HepG2 (cell line): ENCODE data around the gene RTP2. TPM values are rescaled to one million over a fixed set of nuclear protein-coding genes. Genes with fewer than 3 reads are reported as not detected.

Experiments used
- ATAC-seq: fragments of 200-7000 bp; cut with Tn5 transposase; 3 replicates; pipeline ENCODE4 v1.9.1; 2020; ENCODE audit warnings: mild to moderate bottlenecking, moderate library complexity
- BruUV-seq: library from RNA; stranded (reverse); fragments of 400-500 nt; replicated peaks from 2 replicates; lab custom pipeline; 2021; lab: Mats Ljungman, UMichigan
- CTCF ChIA-PET: fragments of 300-600 bp; formaldehyde crosslinking; extraction: SDS; loops from one replicate; lab custom pipeline; 2021; ENCODE audit warnings: low total read pairs, inconsistent platforms, low intra/inter-chr PET ratio; lab: Yijun Ruan, JAX
- POLR2A ChIA-PET: fragments of 350-600 bp; sonication (Branson Sonifier 250); formaldehyde crosslinking; loops from one replicate; lab custom pipeline; 2020; ENCODE audit warnings: antibody characterized with exemption, inconsistent platforms; lab: Yijun Ruan, JAX
- DNase-seq: peaks from one replicate; pipeline ENCODE4 v3.0.0-alpha.2; 2015; ENCODE audit warnings: low spot score
- FAIRE-seq: peaks from 3 replicates; lab custom pipeline; 2011; peaks lifted over from hg19 to GRCh38; lab: Jason Lieb, UNC
- H2AFZ ChIP-seq: one replicate; pipeline ENCODE4 v1.6.1; 2011; ENCODE audit warnings: low read length, inconsistent platforms
- H3K27ac ChIP-seq: fragments of 300-600 bp; 3 replicates; pipeline ENCODE4 v1.8.0; 2011; ENCODE audit warnings: mixed run types, mild to moderate bottlenecking, mixed read lengths, low read length, inconsistent platforms; ENCODE audit not compliant: insufficient read depth; ENCODE audit errors: extremely low read length
- H3K27me3 ChIP-seq, 2 experiments: fragments of 200-600 bp in 1 of 2; 2 replicates in 1 of 2; 3 replicates in 1 of 2; pipeline versions ENCODE4 v1.6.0 to v1.8.0; 2011; ENCODE audit warnings: low read length in 2 of 2, mild to moderate bottlenecking in 2 of 2, moderate library complexity in 2 of 2, inconsistent platforms in 1 of 2; ENCODE audit not compliant: insufficient read depth in 2 of 2, control insufficient read depth in 1 of 2
- H3K36me3 ChIP-seq, 2 experiments: fragments of 200-600 bp in 1 of 2; replicated peaks in 1 of 2; 2 replicates in 1 of 2; 3 replicates in 1 of 2; pipeline versions ENCODE4 v1.5.1 to v1.8.0; 2011; ENCODE audit warnings: low read length in 2 of 2, inconsistent platforms in 1 of 2; ENCODE audit not compliant: insufficient read depth in 2 of 2, control insufficient read depth in 1 of 2
- H3K4me1 ChIP-seq: 2 replicates; pipeline ENCODE4 v1.5.1; 2012; ENCODE audit warnings: low read length, inconsistent platforms; ENCODE audit not compliant: insufficient read depth
- H3K4me2 ChIP-seq: 2 replicates; pipeline ENCODE4 v1.6.0; 2011; ENCODE audit warnings: low read depth, low read length, inconsistent platforms
- H3K4me3 ChIP-seq, 3 experiments: fragments of 200-600 bp in 1 of 3; sonication (generic), shearing (Covaris generic) in 1 of 3; replicated peaks in 1 of 3; 2 replicates each; pipeline ENCODE4 v1.5.1; 2011 to 2016; ENCODE audit warnings: low read length in 3 of 3, inconsistent platforms in 2 of 3, low read depth in 2 of 3, mild to moderate bottlenecking in 2 of 3, control low read depth in 1 of 3, mixed read lengths in 1 of 3; ENCODE audit not compliant: insufficient read depth in 1 of 3
- H3K79me2 ChIP-seq: one replicate; pipeline ENCODE4 v1.6.1; 2011; ENCODE audit warnings: low read length, inconsistent platforms; ENCODE audit not compliant: insufficient read depth
- H3K9ac ChIP-seq: 2 replicates; pipeline ENCODE4 v1.6.0; 2011; ENCODE audit warnings: mild to moderate bottlenecking, low read depth, low read length, inconsistent platforms; ENCODE audit not compliant: insufficient read depth
- H3K9me3 ChIP-seq: 2 replicates; pipeline ENCODE4 v1.5.1; 2012; ENCODE audit warnings: mild to moderate bottlenecking, low read length
- H4K20me1 ChIP-seq: 2 replicates; pipeline ENCODE4 v1.6.0; 2011; ENCODE audit warnings: inconsistent platforms, mild to moderate bottlenecking, low read length, moderate library complexity; ENCODE audit not compliant: insufficient read depth
- E2F1 ChIP-seq: sonication (generic); formaldehyde crosslinking; IDR thresholded peaks from 2 replicates; pipeline ENCODE4 v1.5.0; 2020; ENCODE audit warnings: missing genetic modification reagents
- ELF1 ChIP-seq: sonication (generic); formaldehyde crosslinking; IDR thresholded peaks from 2 replicates; pipeline ENCODE4 v1.4.0; 2020; ENCODE audit warnings: missing genetic modification reagents
- FOXK2 ChIP-seq: fragments of 450-650 bp; IDR thresholded peaks from 2 replicates; pipeline ENCODE4 v1.6.1; 2016
- FOXP1 ChIP-seq, 2 experiments: fragments of 450-650 bp in 1 of 2; IDR thresholded peaks; 2 replicates each; pipeline ENCODE4 v1.6.1; 2017 to 2018; ENCODE audit warnings: antibody characterized with exemption in 1 of 2
- HNRNPL ChIP-seq: fragments of 200-400 bp; formaldehyde crosslinking; IDR thresholded peaks from 2 replicates; pipeline ENCODE4 v1.6.1; 2017; ENCODE audit warnings: mild to moderate bottlenecking, low read depth, low read length
- IKZF5 ChIP-seq: IDR thresholded peaks from 2 replicates; pipeline ENCODE4 v1.6.1; 2018; ENCODE audit warnings: missing genetic modification reagents, mild to moderate bottlenecking, missing compliant biosample characterization
- MTA1 ChIP-seq: sonication (generic); formaldehyde crosslinking; IDR thresholded peaks from 2 replicates; pipeline ENCODE4 v1.4.0; 2020; ENCODE audit warnings: missing genetic modification reagents, mild to moderate bottlenecking, borderline replicate concordance
- NBN ChIP-seq: fragments of 450-650 bp; conservative IDR thresholded peaks from 2 replicates; pipeline ENCODE4 v1.6.1; 2017
- NFIC ChIP-seq: IDR thresholded peaks from 2 replicates; pipeline ENCODE4 v1.6.1; 2012; ENCODE audit warnings: mild to moderate bottlenecking, low read length, inconsistent platforms
- RXRB ChIP-seq: IDR thresholded peaks from 2 replicates; pipeline ENCODE4 v1.6.1; 2016; ENCODE audit warnings: borderline replicate concordance, missing genetic modification reagents, missing compliant biosample characterization
- STAT5B ChIP-seq: sonication (generic); formaldehyde crosslinking; IDR thresholded peaks from 2 replicates; pipeline ENCODE4 v1.4.0; 2020; ENCODE audit warnings: missing genetic modification reagents
- TAF15 ChIP-seq: fragments of 200-400 bp; formaldehyde crosslinking; IDR thresholded peaks from one replicate; pipeline ENCODE4 v1.6.1; 2018; ENCODE audit warnings: mild to moderate bottlenecking, low read depth, low read length; ENCODE audit not compliant: poor library complexity, severe bottlenecking
- TBX3 ChIP-seq: fragments of 450-650 bp; IDR thresholded peaks from 2 replicates; pipeline ENCODE4 v1.6.1; 2017; ENCODE audit warnings: antibody characterized with exemption, mild to moderate bottlenecking, inconsistent platforms, borderline replicate concordance
- ZFP37 ChIP-seq: sonication (generic); formaldehyde crosslinking; IDR thresholded peaks from 2 replicates; pipeline ENCODE4 v1.4.0; 2020; ENCODE audit warnings: missing genetic modification reagents, borderline replicate concordance
- ZMYM2 ChIP-seq: sonication (generic); formaldehyde crosslinking; IDR thresholded peaks from 2 replicates; pipeline ENCODE4 v1.8.0; 2022; ENCODE audit warnings: mild to moderate bottlenecking, missing genetic modification reagents
- ZNF24 ChIP-seq: fragments of 450-650 bp; IDR thresholded peaks from 2 replicates; pipeline ENCODE4 v1.6.1; 2017; ENCODE audit warnings: antibody characterized with exemption, mild to moderate bottlenecking
- ZNF484 ChIP-seq: sonication (generic); formaldehyde crosslinking; IDR thresholded peaks from 2 replicates; pipeline ENCODE4 v1.5.1; 2020; ENCODE audit warnings: mild to moderate bottlenecking, low read depth, missing genetic modification reagents, borderline replicate concordance
- ZNF746 ChIP-seq: sonication (generic); formaldehyde crosslinking; IDR thresholded peaks from 2 replicates; pipeline ENCODE4 v1.8.0; 2022; ENCODE audit warnings: mild to moderate bottlenecking, missing genetic modification reagents
- ZNF816 ChIP-seq: sonication (generic); formaldehyde crosslinking; IDR thresholded peaks from 2 replicates; pipeline ENCODE4 v1.8.0; 2022; ENCODE audit warnings: missing genetic modification reagents, mild to moderate bottlenecking, borderline replicate concordance
- ZNF839 ChIP-seq: sonication (generic); formaldehyde crosslinking; IDR thresholded peaks from 2 replicates; pipeline ENCODE4 v1.4.0; 2020; ENCODE audit warnings: missing genetic modification reagents, mild to moderate bottlenecking, borderline replicate concordance
- WGBS: methylation state at CpG from one replicate; pipeline ENCODE4 v1.1.6; 2017; ENCODE audit warnings: low lambda C conversion rate; 5-methylcytosine and 5-hydroxymethylcytosine counted together
- in situ Hi-C: cut with HindIII; loops from 2 replicates; pipeline ENCODE4 v1.10.0; 2017; ENCODE audit warnings: low pct_unique_long_range_greater_than_20kb; ENCODE audit not compliant: extremely low pct_ligation_motif_present
- intact Hi-C: fragments of 100-400 bp; cut with micrococcal nuclease; formaldehyde crosslinking; loops from one replicate; pipeline ENCODE4 v1.10.0; 2022; ENCODE audit not compliant: unreplicated experiment
- polyA plus RNA-seq, 8 experiments: library from polyadenylated mRNA; depleted of rRNA in 3 of 8; stranded (reverse) in 7 of 8; unstranded in 1 of 8; fragments of >200 nt; fragmentation: Illumina TruSeq in 4 of 8; extraction: Trizol in 4 of 8; gene quantifications; 2 replicates each; pipeline versions ENCODE4 v1.2.1 to v1.2.3, GENCODE V29; 2011 to 2016; ENCODE audit warnings: low read depth in 4 of 8, missing spikeins in 1 of 8, mixed read lengths in 1 of 8; ENCODE audit not compliant: insufficient read depth in 1 of 8
- total RNA-seq, 5 experiments: library from RNA; depleted of rRNA; stranded (reverse); fragments of >200 nt; fragmentation: Illumina TruSeq; extraction: Trizol; gene quantifications; 2 replicates each; pipeline ENCODE4 v1.2.3, GENCODE V29; 2016; ENCODE audit warnings: low read depth in 1 of 5

The RTP2 gene
- total and polyA plus RNA-seq, 2 of the 13 experiments (the other 11 are each of a cell fraction or from before 2014, with no cell fraction given): not detected

- intact Hi-C loops: no loop called here
Measured at GRCh38 chr3:187651282-187651681, 51.1 kb downstream of the RTP2 start.

More at GRCh38 chr3:187651282-187651681, 51.1 kb downstream of the RTP2 start:
- Histone ChIP-seq H3K4me3 (no peak overlapping the region), H3K79me2 (no peaks in the 10 kb centered on the region), H3K27me3 (peaks cover 0 to 3% of the 10 kb centered on the region in 2 experiments; a peak in 1 of 5 replicates), H3K9me3 (no peaks in the 10 kb centered on the region), H3K4me2 (no peak overlapping the region), H3K27ac (no peak overlapping the region), H4K20me1 (no peaks in the 10 kb centered on the region), H3K4me1 (no peaks in the 10 kb centered on the region), H3K36me3 (no peaks in the 10 kb centered on the region), H2AFZ (no peak overlapping the region), H3K9ac (no peak overlapping the region)
- ChIA-PET POLR2A (no interaction called here), CTCF (no interaction called here)
- TF ChIP-seq ZNF839 (CRISPR knock-in tag): no peak
- TF ChIP-seq FOXK2: no peak
- no peak for TF ChIP-seq ZNF484 (CRISPR knock-in tag)
- TF ChIP-seq MTA1: no peak
- TF ChIP-seq IKZF5 (CRISPR knock-in tag): no peak
- no peak for TF ChIP-seq ZMYM2 (CRISPR knock-in tag)
- no peak for TF ChIP-seq FOXP1 (IDR thresholded peaks at IDR 0.05)
- TF ChIP-seq FOXP1 (CRISPR knock-in tag; IDR thresholded peaks at IDR 0.05): no peak
- TF ChIP-seq NFIC: no peak
- no peak for TF ChIP-seq ELF1 (CRISPR knock-in tag)
- no peak for TF ChIP-seq ZNF816
- no peak for TF ChIP-seq HNRNPL
- no peak for TF ChIP-seq ZNF746 (CRISPR knock-in tag)
- no peak for TF ChIP-seq NBN
- no peak for TF ChIP-seq TBX3
- TF ChIP-seq STAT5B (CRISPR knock-in tag): no peak
- no peak for TF ChIP-seq RXRB (CRISPR knock-in tag)
- no peak for TF ChIP-seq E2F1
- TF ChIP-seq ZFP37 (CRISPR knock-in tag): no peak
- TF ChIP-seq TAF15: no peak
- TF ChIP-seq ZNF24: no peak
- WGBS: 1% methylated on average over 2 of the region's 2 CpGs
- in situ Hi-C loops: no loop called here
- FAIRE-seq (no peak), ATAC-seq (no peak), DNase-seq (no peak)
- no TSS peak for BruUV-seq
